Stimulated activated CD4-positive, alpha-beta T cell treated with anti-CD3 and anti-CD28 coated beads, Interleukin-12 subunit alpha, Interleukin-12 subunit beta, amount 100 ng/mL, for 24 hours (primary cell): ENCODE measurements around the gene GLO1.
A peak's percentile ranks its signal among the peaks of the same experiment; 100 is the strongest.

Experiments used
- DNase-seq, 2 experiments: peaks; one replicate each; pipeline ENCODE4 v3.0.0-alpha.2; 2020; ENCODE audit warnings: low read depth in 2 of 2

GLO1 gene

DNA sequence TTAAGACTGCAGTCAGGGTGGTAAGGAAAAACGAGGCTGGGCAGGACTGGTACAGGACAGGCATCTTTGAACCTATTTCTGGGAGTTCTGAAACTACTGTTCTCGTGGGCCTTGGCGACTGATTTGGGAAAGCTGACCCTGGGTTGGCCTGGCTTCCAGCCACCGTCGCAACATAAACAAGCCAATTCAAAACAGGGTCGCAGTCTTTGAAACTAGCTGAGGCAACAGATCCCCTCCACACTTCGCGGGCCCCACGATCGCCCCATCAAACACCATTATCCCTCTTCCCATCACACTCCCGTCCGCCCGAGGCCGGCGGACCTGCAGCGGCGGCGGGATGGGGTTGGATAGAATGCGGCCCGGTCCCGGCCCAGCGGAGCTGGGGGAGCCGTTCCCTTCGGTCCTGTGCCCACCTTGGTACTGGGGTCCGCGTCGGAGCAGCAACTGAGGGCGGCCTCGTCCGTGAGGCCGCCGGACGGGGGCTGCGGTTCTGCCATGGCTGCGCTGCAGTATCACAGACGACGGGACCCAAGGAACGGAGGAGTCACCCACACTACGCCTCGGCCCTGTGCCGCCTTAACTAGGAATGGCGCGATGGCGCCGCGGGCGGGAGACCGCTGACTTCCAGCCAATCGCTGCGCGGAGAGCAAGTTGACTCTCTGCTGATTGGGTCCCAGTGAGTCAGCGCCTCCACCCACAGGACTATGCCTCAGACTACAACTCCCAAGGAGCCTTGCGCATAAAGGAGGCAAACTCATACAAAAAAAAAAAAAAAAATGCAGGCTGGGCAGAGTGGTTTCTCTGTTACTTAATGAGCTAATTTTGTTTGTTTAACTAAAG is at the start of gene GLO1:
TSS of gene GLO1 (minus strand) at position 588 of the 840 bp plus-strand sequence. CDS start at position 497, 91 bp downstream.
- peak; percentile 92 to 93 for DNase-seq

DNA sequence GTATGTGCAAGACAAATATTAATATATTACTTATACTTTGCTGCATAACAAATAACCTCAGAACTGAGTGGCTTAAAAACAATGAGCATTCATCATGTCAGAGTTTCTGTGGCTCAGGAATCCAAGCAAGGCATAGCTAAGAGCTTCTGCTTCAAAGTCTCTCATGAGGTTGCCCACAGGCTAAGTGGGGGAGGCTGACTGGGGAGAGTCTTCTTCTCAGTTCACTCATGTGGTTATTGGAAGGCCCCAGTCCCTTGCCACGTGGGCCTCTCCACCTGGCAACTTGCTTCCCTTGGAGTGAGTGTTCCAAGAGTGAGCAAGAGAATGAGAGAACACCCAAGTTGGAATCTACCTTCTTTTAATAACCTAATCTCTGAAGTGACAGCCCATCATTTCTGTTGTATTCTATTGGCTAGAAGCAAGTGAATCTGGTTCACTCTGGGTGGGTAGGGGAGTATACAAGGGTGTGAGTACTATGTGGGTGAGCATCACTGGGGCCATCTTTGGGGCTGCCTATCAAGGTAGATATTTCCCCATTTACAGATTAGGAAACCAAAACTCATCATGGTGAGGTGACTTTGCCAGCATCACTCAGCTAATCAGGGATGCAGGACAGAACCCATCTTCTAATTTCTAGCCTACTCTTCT is 48.1 kb upstream of the GLO1 start:
- DNase-seq, result peak; percentile 15 to 34

DNA sequence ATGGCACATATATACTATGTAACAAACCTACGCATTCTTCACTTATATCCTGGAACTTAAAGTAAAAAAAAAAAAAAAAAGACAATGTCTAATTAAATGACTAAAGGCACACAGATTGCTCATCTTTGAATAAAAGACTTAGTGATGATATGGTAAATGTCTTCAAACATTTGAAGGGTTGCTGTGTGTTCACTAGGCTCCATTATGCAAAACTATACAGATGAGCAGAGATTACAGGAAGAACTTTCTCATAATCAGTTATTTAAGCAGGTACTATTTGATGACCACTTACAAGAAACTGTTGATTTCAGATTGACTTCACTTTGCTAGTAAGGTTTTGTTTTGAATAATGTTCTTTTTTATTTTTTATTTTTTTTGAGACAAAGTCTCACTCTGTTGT is 46.5 kb upstream of the GLO1 start:
- DNase-seq, result no peak

DNA sequence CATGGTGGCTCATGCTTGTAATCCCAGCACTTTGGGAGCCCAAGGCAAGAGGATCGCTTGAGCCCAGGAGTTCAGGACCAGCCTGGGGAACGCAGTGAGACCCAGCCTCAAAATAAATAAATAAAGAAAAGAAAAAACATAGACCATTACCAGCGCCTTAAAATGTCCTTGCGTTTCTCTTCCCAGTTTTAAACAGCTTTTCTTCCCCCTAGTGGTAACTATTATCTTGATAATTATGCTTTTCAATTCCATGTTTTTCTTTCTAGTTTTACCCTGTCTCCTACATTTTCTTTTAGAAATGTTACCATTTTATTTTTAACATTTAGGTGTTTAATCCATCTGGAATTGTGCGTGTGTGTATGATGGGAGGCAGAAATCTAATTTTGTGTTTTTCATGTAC is 36.6 kb upstream of the GLO1 start:
- no peak for DNase-seq

- DNase-seq, result no peak
Observed at GRCh38 chr6:38738261-38738660, 35.3 kb upstream of the GLO1 start.

DNA sequence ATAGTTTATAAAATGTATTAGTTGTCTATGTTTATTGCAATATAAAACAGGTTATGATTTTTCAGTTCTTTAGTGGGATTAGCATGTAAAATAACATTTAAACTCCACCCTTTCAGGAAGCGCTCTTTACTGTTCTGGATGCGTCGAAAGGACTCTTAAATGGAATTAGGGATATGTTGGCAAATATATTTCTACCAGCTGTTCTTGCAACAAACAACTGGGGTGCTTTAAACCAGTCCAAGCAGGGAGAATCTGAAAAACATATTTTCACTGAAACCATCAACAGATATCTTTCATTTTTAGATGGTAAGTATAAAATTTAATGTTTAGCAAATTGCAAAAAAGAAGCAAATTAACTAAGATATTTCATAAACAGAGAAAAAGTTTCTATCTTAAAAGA is 34.0 kb upstream of the GLO1 start:
- no peak for DNase-seq

- DNase-seq, result no peak
Observed at GRCh38 chr6:38730140-38730862, 27.4 kb upstream of the GLO1 start.

- DNase-seq, result no peak
Observed at GRCh38 chr6:38728203-38728602, 25.3 kb upstream of the GLO1 start.

DNA sequence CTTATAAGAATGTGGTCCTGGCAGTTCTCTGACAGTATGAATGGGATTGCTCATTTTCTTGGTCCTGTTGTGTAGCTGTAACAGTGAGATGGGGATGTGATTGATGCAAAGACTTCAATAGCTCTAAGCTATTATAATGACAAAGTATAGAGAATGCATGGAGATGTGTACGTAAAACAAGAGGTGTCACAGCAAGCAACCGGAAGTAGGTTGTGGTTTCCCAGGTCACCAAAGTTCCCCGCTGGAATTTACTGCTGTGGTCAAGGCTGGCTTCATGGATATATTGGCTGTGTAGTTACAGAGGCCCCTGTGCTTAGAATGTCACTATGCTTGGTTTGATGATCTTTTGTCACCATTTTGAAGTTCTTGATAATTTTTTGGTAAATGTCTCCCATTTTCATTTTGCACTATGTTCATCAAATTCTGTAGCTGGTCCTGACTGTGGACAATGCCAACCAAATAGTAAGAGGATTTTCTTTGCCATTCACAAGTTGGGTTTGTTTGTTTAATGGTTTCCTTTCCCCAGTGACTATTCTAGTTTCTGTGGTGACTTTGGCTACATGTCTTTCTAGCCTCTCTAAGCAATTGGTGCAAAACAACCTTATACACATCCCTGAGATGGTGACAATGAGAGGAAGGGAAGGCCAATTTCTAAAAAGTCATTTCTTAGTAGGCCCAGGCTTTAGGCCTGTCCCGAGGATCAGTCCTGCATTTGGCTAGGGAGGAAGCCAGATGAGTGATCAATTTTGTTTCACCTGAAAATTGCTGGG is 22.7 kb upstream of the GLO1 start:
- DNase-seq, result no peak

GRCh38 chr6:38724343-38724742 is 21.4 kb upstream of the GLO1 start:
- no peak for DNase-seq

GRCh38 chr6:38723783-38724182 is 20.8 kb upstream of the GLO1 start:
- no peak for DNase-seq

DNA sequence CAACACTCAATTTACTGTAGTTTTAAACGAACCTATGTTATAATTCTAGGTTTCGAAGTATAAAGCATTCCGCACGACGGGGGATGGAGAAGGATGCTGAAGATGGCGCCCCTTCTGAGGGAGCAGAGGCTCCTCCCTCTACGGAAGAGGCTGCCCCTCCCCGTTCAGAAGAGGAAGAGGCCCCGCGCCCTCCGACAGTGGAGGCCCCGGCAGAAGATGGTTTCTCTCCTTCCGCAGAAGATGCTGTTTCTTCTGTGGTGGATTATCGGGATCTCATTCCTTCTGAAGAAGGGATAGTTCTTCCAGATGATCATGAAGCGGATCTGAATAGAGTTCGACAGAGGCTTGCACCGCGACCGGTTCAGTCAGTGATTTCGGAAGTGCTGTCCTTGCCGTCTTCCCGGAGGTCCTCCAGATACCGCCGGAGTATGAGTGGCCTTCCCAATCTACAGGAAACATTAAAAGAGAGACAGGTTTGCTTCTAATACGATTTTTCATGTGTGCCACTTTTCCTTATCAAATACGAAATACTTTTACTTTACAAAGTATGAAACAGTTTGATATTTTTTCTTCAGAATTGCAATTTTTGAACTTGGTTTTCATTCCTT is 19.9 kb upstream of the GLO1 start:
- no peak for DNase-seq

DNA sequence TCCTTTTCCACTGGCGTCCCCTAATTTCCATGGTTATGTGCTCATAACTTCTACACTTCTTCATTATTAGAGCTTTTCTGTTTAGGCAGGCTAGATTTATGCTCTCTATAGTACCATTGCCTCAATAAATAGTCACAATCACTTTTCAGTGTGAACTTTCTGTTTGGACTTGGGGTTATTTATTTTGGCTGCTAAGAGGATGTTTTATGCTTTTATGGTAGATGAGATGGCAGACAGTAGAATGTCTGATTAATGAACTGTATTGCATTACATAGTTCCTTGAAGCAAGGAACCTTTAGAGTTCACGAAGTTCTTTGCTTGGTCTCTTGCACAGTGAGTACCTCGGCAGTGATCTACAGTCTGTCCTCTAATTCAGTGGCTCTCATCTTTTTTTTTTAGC is 19.1 kb upstream of the GLO1 start:
- DNase-seq, result no peak

DNA sequence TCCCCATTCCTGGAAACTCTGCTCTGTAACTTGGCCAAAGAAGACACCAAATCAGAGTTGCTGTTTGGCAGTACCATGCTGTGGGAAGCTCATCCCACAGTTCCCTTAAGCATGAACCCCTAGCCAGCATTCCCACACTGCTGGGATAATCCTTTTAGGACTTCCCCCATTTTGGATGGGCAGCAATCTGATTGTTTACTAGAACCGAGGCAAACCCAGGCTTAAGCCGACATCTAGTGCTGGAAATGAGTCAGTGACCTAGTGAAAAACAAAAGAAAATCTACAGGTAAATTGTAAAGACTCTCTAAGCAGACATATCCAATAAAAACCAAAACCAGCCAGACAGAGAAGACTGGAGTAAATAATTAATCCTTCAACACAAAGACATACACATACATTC is 17.4 kb upstream of the GLO1 start:
- DNase-seq, result no peak

DNA sequence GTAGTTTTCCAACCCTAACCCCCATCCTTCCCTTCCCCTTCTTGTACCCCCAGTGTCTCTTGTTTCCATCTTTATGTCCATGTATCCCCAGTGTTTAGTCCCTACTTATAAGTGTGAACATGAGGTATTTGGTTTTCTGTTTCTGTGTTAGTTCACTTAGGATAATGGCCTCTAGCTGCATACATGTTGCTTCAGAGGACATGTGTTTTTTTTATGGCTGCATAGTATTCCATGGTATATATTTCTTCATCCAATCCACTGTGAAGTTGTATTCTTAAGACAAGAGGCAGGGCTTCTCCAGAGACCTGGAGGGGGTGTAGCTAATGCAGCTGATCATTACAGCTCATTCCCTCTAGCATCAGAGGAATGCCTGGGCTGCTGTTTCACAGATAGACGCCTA is 16.4 kb upstream of the GLO1 start:
- DNase-seq, result no peak

GRCh38 chr6:38716825-38717224 is 13.9 kb upstream of the GLO1 start:
- DNase-seq, result no peak

GRCh38 chr6:38715016-38715689 is 12.2 kb upstream of the GLO1 start, which contains the start of gene DNAH8:
Gene DNAH8 (plus strand): TSS chr6:38715311. CDS start chr6:38722810, 7,499 bp downstream.
- no peak for DNase-seq

- DNase-seq, result no peak
Observed at GRCh38 chr6:38714239-38715015, 11.5 kb upstream of the GLO1 start.

GRCh38 chr6:38713812-38714211 is 10.9 kb upstream of the GLO1 start:
- DNase-seq, result peak in 1 of 2 experiments; percentile 41

DNA sequence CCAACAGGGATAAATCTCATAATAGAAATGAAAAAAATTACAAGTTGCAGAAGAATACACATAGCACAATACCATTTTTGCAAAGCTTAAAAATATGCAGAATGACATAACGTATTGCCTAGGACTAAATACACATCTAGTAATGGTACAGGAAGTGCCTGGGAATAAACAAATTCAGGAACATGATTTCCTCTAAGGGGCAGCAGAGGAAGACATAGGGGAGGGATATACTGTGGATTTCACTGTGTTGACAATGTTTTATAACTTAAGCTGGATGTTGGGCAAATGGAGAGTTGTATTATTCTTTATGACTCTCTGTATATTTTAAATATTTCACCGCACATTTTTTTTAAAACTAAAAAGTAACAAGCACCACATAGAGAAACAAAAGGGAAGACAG is 5.6 kb upstream of the GLO1 start:
- DNase-seq, result no peak
